ENCODE data around the gene BRD9.
"Not testable (repeated sequence)": the region's sequence is repeated elsewhere in the genome, so short reads cannot be mapped to it uniquely, and the experiment has no call there.

Gene BRD9

GRCh38 chr5:892394-893136 lies at the start of gene BRD9, which contains the start of gene TRIP13:
TSS of gene BRD9 (minus strand) at chr5:892801. CDS start at chr5:892657, 144 bp downstream.
TSS of gene TRIP13 (plus strand) at chr5:892884. CDS start at chr5:892999, 115 bp downstream.
- H3K9me3 ChIP-seq (ENCODE audit: control insufficient read depth, low read length) = no peaks in the 10 kb centered on the region
- H3K27me3 ChIP-seq (ENCODE audit: control insufficient read depth, insufficient read depth, low read length) = no peaks in the 10 kb centered on the region
- H3K4me1 ChIP-seq (ENCODE audit: control insufficient read depth, insufficient read depth, low read length) = peaks cover 12% of the 10 kb centered on the region
- H3K36me3 ChIP-seq (ENCODE audit: control insufficient read depth, insufficient read depth, low read length) = no peaks in the 10 kb centered on the region
- H3K4me3 ChIP-seq (ENCODE audit: low read length) = peak within 1 kb of the TSS; percentile 66
- H3K9ac ChIP-seq (ENCODE audit: low read length) = peak within 1 kb of the TSS; percentile 86

- not testable (repeated sequence) for H3K9ac ChIP-seq (ENCODE audit: low read length); H3K9me3 ChIP-seq (ENCODE audit: control insufficient read depth, low read length); H3K4me1 ChIP-seq (ENCODE audit: control insufficient read depth, insufficient read depth, low read length); H3K4me3 ChIP-seq (ENCODE audit: low read length); H3K36me3 ChIP-seq (ENCODE audit: control insufficient read depth, insufficient read depth, low read length)
- peaks cover 15% of the 10 kb centered on the region for H3K27me3 ChIP-seq (ENCODE audit: control insufficient read depth, insufficient read depth, low read length)
Measured at GRCh38 chr5:940741-941140, 48.1 kb upstream of the BRD9 start.

GRCh38 chr5:939368-939767 lies 46.8 kb upstream of the BRD9 start:
- no peak overlapping the region for H3K4me3 ChIP-seq (ENCODE audit: low read length)
- no peaks in the 10 kb centered on the region for H3K36me3 ChIP-seq (ENCODE audit: control insufficient read depth, insufficient read depth, low read length)
- H3K4me1 ChIP-seq (ENCODE audit: control insufficient read depth, insufficient read depth, low read length) = no peaks in the 10 kb centered on the region
- H3K9ac ChIP-seq (ENCODE audit: low read length) = no peak overlapping the region
- peaks cover 3% of the 10 kb centered on the region for H3K27me3 ChIP-seq (ENCODE audit: control insufficient read depth, insufficient read depth, low read length)
- no peaks in the 10 kb centered on the region for H3K9me3 ChIP-seq (ENCODE audit: control insufficient read depth, low read length)

GRCh38 chr5:937151-937924 lies 44.7 kb upstream of the BRD9 start:
- Histone ChIP-seq H3K36me3 (ENCODE audit: control insufficient read depth, insufficient read depth, low read length) (no peaks in the 10 kb centered on the region), H3K4me1 (ENCODE audit: control insufficient read depth, insufficient read depth, low read length) (no peaks in the 10 kb centered on the region), H3K27me3 (ENCODE audit: control insufficient read depth, insufficient read depth, low read length) (no peaks in the 10 kb centered on the region), H3K9me3 (ENCODE audit: control insufficient read depth, low read length) (no peaks in the 10 kb centered on the region), H3K4me3 (ENCODE audit: low read length) (no peak overlapping the region), H3K9ac (ENCODE audit: low read length) (no peak overlapping the region)

- no peaks in the 10 kb centered on the region for H3K4me1 ChIP-seq (ENCODE audit: control insufficient read depth, insufficient read depth, low read length)
- H3K27me3 ChIP-seq (ENCODE audit: control insufficient read depth, insufficient read depth, low read length) = no peaks in the 10 kb centered on the region
- no peaks in the 10 kb centered on the region for H3K9me3 ChIP-seq (ENCODE audit: control insufficient read depth, low read length)
- H3K4me3 ChIP-seq (ENCODE audit: low read length) = no peak overlapping the region
- no peaks in the 10 kb centered on the region for H3K36me3 ChIP-seq (ENCODE audit: control insufficient read depth, insufficient read depth, low read length)
- H3K9ac ChIP-seq (ENCODE audit: low read length) = no peak overlapping the region
Measured at GRCh38 chr5:936149-937144, 43.8 kb upstream of the BRD9 start.

GRCh38 chr5:935510-936084 lies 43.0 kb upstream of the BRD9 start:
- Histone ChIP-seq H3K9me3 (ENCODE audit: control insufficient read depth, low read length) (no peaks in the 10 kb centered on the region), H3K36me3 (ENCODE audit: control insufficient read depth, insufficient read depth, low read length) (no peaks in the 10 kb centered on the region), H3K9ac (ENCODE audit: low read length) (no peak overlapping the region), H3K27me3 (ENCODE audit: control insufficient read depth, insufficient read depth, low read length) (no peaks in the 10 kb centered on the region), H3K4me3 (ENCODE audit: low read length) (no peak overlapping the region), H3K4me1 (ENCODE audit: control insufficient read depth, insufficient read depth, low read length) (no peaks in the 10 kb centered on the region)

GRCh38 chr5:934381-934967 lies 41.9 kb upstream of the BRD9 start:
- H3K36me3 ChIP-seq (ENCODE audit: control insufficient read depth, insufficient read depth, low read length); H3K4me1 ChIP-seq (ENCODE audit: control insufficient read depth, insufficient read depth, low read length); H3K4me3 ChIP-seq (ENCODE audit: low read length); H3K9me3 ChIP-seq (ENCODE audit: control insufficient read depth, low read length); H3K9ac ChIP-seq (ENCODE audit: low read length); H3K27me3 ChIP-seq (ENCODE audit: control insufficient read depth, insufficient read depth, low read length): not testable (repeated sequence)

- not testable (repeated sequence) for H3K4me1 ChIP-seq (ENCODE audit: control insufficient read depth, insufficient read depth, low read length); H3K4me3 ChIP-seq (ENCODE audit: low read length); H3K9ac ChIP-seq (ENCODE audit: low read length); H3K27me3 ChIP-seq (ENCODE audit: control insufficient read depth, insufficient read depth, low read length); H3K9me3 ChIP-seq (ENCODE audit: control insufficient read depth, low read length); H3K36me3 ChIP-seq (ENCODE audit: control insufficient read depth, insufficient read depth, low read length)
Measured at GRCh38 chr5:933951-934350, 41.4 kb upstream of the BRD9 start.

GRCh38 chr5:933251-933861 lies 40.8 kb upstream of the BRD9 start:
- H3K4me3 ChIP-seq (ENCODE audit: low read length) = no peak overlapping the region
- no peaks in the 10 kb centered on the region for H3K36me3 ChIP-seq (ENCODE audit: control insufficient read depth, insufficient read depth, low read length)
- no peaks in the 10 kb centered on the region for H3K9me3 ChIP-seq (ENCODE audit: control insufficient read depth, low read length)
- no peak overlapping the region for H3K9ac ChIP-seq (ENCODE audit: low read length)
- H3K27me3 ChIP-seq (ENCODE audit: control insufficient read depth, insufficient read depth, low read length) = no peaks in the 10 kb centered on the region
- no peaks in the 10 kb centered on the region for H3K4me1 ChIP-seq (ENCODE audit: control insufficient read depth, insufficient read depth, low read length)

- Histone ChIP-seq H3K4me1 (ENCODE audit: control insufficient read depth, insufficient read depth, low read length) (no peaks in the 10 kb centered on the region), H3K9ac (ENCODE audit: low read length) (no peak overlapping the region), H3K9me3 (ENCODE audit: control insufficient read depth, low read length) (no peaks in the 10 kb centered on the region), H3K27me3 (ENCODE audit: control insufficient read depth, insufficient read depth, low read length) (peaks cover 3% of the 10 kb centered on the region), H3K4me3 (ENCODE audit: low read length) (no peak overlapping the region), H3K36me3 (ENCODE audit: control insufficient read depth, insufficient read depth, low read length) (no peaks in the 10 kb centered on the region)
Measured at GRCh38 chr5:932628-933250, 40.1 kb upstream of the BRD9 start.
